Measurements from ENCODE around the gene ABHD2.

GRCh38 chr15:89104172-89104564, 15.9 kb downstream of the ABHD2 start:
- TF ChIP-seq TAF1 (IDR thresholded peaks at IDR 0.05; ENCODE audit: borderline replicate concordance, insufficient read depth, low read length) (no peak), REST (IDR thresholded peaks at IDR 0.05; ENCODE audit: insufficient read depth in 1 of 2, low read depth in 2 of 2, low read length in 2 of 2) (no peak), POLR2AphosphoS5 (IDR thresholded peaks at IDR 0.05; ENCODE audit: low read depth, low read length) (no peak), SIN3A (IDR thresholded peaks at IDR 0.05; ENCODE audit: borderline replicate concordance, insufficient read depth, low read length) (no peak)
